Peyer's patch (tissue), 4 donors: ENCODE results near the gene UBL7.

Experiments
- CTCF ChIP-seq, 6 experiments: fragments of 450-650 bp in 4 of 6; fragments of 200-600 bp in 2 of 6; sonication (generic) in 1 of 6; IDR thresholded peaks; one replicate each; pipeline ENCODE4 v1.5.1; 2017 to 2019; ENCODE audit warnings: antibody characterized with exemption in 6 of 6, mild to moderate bottlenecking in 3 of 6, moderate library complexity in 1 of 6
- POLR2A ChIP-seq, 2 donors: fragments of 450-650 bp; IDR thresholded peaks; one replicate each; pipeline ENCODE4 v1.5.1; 2017; ENCODE audit warnings: antibody characterized with exemption in 2 of 2, mild to moderate bottlenecking in 2 of 2, moderate library complexity in 2 of 2

- TF ChIP-seq CTCF (IDR thresholded peaks at IDR 0.05) (peak in 5 of 6 experiments; percentile 17 to 64 (median 35)), POLR2A (IDR thresholded peaks at IDR 0.05) (no peak)
Measured at GRCh38 chr15:74489518-74490338, 28.8 kb upstream of the UBL7 start.
